Activated naive CD4-positive, alpha-beta T cell treated with anti-CD3 and anti-CD28 coated beads, Interleukin-2, amount 50 U/mL, for 16 hours (primary cell): Measurements from ENCODE around the gene LMLN.
A peak's percentile ranks its signal among the peaks of the same experiment; 100 is the strongest.
"Not testable (repeated sequence)": the region's sequence is repeated elsewhere in the genome, so short reads cannot be mapped to it uniquely, and the experiment has no call there.

Source experiments
- DNase-seq: peaks from one replicate; pipeline ENCODE4 v3.0.0-alpha.2; 2020

The LMLN gene

DNA sequence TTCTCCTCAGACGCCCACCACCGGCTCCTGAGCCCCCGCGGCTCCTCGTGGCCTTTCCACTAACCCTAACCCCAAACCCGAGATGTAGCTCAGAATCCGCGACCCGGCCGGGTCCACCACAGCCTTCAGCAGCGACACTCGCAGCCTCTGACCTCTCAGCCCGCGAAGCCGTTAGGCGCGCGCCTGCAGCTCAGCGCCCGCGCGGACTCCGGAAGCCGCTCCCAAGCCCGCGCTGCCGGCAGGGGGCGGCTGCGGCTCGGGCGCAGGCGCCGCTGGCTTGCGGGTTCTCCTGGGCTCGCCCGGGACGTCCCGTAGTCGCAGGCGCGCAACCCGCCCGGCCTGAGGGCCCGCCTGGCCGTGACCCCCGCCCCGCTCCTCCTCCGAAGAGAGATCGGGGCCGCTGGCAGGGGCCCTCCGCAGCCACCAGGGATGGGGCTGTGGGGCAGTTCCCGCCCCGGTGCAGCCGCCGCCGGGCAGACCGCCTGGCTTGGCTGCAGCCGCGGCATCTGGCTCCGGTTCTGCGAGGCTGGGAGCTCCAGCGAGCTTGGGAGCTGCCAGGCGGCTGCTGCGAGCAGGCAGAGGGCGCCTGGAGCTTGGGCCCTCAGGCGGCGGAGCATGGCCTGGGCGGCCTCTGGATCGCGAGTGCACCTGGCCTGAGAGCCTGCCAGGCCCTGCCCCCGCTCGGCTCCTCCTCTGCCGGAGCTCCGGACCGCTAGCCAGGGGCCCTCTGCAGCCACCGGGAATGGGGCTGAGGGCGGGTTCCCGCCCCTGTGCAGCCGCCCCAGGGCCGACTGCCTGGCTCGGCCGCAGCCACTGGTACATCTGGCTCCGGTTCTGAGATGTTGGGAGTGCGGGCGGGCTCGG is 120.7 kb downstream of the LMLN start:
- peak; percentile 80 for DNase-seq

DNA sequence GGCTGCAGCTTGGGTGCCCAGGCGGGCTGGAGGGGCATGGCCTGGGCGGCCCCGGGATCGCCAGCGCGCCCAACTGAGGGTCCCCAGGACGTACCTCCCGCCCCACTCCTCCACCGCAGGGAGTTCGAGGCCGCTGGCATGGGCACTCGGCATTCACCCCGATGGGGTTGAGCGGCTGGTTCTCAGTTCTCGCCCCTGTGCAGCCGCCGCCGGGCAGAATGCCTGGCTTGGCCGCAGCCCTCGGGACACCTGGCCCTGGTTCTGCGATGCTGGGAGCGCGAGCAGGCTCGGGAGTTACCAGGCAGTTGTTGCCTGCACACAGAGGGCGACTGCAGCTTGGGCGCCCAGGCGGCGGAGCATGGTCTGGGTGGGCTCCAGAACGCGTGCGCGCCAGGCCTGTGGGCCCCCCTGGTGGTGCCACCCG is 121.4 kb downstream of the LMLN start:
- no peak for DNase-seq

DNA sequence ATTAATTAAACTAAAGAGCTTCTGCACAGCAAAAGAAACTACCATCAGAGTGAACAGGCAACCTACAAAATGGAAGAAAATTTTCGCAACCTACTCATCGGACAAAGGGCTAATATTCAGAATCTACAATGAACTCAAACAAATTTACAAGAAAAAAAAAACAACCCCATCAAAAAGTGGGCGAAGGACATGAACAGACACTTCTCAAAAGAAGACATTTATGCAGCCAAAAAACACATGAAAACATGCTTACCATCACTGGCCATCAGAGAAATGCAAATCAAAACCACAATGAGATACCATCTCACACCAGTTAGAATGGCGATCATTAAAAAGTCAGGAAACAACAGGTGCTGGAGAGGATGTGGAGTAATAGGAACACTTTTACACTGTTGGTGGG is 122.2 kb downstream of the LMLN start:
- DNase-seq, result not testable (repeated sequence)

DNA sequence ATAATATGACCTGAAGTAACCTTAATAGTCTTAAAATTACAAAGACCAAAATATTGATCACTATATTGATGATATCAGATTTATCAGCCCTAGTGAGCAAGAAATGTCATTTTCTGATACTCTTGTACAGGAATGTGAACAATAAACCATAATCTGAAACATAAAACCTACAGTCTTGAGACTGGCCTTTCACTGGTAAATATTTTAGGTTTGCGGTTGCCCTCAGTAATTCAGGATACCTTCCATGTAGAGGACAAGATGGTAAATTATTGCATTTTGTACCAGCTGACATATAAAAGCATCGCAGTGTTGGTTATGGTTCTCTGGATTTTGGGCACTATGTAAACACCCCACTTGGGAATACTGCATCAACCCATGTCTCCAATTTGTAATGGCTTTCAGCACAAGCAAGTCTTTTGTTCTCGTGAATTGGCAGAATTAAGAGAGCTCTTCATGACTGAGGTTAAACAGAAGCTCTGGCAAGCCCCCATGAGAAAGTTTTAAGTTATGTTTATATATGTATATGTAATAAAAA is 128.5 kb downstream of the LMLN start:
- DNase-seq, result no peak

DNA sequence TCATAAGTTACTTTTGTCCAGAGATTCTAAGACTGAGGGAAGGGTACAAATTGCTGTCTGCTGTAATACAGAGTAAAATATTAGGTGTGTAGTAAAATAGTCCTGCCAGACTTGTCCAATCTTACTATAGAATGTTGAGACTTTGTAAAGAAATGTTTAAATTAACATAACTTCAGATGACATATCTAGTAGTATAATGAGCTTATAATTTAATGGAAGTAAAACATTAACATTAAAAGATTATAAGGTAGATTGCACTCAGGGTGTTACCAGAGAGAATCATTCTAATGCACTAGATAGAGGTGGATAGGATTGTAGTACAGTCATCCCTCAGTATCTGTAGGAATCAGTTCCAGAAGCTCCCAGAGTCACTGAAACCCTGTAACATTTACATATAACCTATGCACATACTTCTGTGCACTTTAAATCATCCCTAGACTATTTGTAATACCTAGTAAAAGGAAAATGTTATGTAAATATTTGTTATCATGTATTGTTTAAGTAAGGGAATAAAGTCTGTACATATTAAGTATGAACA is 130.8 kb downstream of the LMLN start:
- no peak for DNase-seq

DNA sequence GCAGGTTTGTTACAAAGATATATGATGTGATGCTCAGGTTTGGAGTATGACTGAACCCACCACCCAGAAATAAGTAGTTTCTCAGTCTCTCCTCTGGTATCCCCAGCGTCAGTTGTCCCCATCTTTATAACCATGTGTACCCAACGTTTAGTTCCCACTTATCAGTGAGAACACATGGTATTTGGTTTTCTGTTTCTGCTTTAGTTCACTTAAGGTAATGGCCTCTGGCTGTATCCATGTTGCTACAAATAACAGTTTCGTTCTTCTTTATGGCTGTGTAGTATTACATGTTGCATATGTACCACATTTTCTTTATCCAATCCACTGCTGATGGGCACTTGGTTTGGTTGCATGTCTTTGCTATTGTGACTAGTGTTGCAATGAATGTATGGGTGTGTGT is 132.3 kb downstream of the LMLN start:
- no peak for DNase-seq

DNA sequence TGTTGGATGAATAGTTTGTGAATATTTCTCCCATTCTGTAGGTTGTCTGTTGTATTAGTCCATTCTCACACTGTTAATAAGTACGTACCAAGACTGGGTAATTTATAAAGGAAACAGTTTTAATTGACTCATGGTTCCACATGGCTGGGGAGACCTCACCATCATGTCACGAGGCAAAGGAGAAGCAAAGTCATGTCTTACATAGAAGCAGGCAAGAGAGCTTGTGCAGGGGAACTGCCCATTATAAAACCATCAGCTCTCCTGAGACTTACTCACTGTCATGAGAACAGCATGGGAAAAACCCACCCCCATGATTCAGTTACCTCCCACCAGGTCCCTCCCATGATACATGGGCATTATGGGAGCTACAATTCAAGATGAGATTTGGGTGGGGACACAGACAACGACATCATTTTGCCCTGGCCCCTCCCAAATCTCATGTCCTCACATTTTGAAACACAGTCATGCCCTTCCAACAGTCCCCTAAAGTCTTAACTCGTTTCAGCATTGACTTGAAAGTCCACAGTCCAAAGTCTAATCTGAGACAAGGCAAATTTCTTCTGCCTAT is 133.2 kb downstream of the LMLN start:
- no peak for DNase-seq
